A375 (cell line): ENCODE data around the gene FAM78B. TPM values are rescaled to one million over a fixed set of nuclear protein-coding genes. Genes with fewer than 3 reads are reported as not detected.

Source experiments
- small RNA-seq: library from RNA; depleted of rRNA; stranded (forward); fragments of <200 nt; gene quantifications from one replicate; pipeline ENCODE3, GENCODE V24; 2014
- total RNA-seq: library from RNA; depleted of rRNA; stranded (reverse); fragments of >200 nt; shearing (Covaris generic); gene quantifications from 2 replicates; pipeline ENCODE4 v1.2.3, GENCODE V29; 2014; rRNA removed

The FAM78B gene, protein sequence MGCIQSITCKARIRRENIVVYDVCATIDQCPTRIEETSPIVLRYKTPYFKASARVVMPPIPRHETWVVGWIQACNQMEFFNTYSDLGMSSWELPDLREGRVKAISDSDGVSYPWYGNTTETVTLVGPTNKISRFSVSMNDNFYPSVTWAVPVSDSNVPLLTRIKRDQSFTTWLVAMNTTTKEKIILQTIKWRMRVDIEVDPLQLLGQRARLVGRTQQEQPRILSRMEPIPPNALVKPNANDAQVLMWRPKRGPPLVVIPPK
- total RNA-seq, result 7.1 and 8.3 TPM in 2 replicates

GRCh38 chr1:166166698-166167571, at the start of gene FAM78B:
FAM78B (minus strand) TSS chr1:166167001; CDS start chr1:166166248, 753 bp downstream.

Small RNA genes lying within 50 kb of the gene (small RNA-seq; reads per million reads assigned to genes)
- gene MIR921 (not detected), gene RNA5SP64 (0.38 reads per million)
